Activated CD8-positive, alpha-beta memory T cell treated with anti-CD3 and anti-CD28 coated beads, Interleukin-2, amount 50 U/mL, for 4 hours (primary cell): ENCODE measurements around the gene TSGA10.
"Not testable (repeated sequence)": the region's sequence is repeated elsewhere in the genome, so short reads cannot be mapped to it uniquely, and the experiment has no call there.

ENCODE experiments used
- DNase-seq: peaks from one replicate; pipeline ENCODE4 v3.0.0-alpha.2; 2020

Gene TSGA10

DNA sequence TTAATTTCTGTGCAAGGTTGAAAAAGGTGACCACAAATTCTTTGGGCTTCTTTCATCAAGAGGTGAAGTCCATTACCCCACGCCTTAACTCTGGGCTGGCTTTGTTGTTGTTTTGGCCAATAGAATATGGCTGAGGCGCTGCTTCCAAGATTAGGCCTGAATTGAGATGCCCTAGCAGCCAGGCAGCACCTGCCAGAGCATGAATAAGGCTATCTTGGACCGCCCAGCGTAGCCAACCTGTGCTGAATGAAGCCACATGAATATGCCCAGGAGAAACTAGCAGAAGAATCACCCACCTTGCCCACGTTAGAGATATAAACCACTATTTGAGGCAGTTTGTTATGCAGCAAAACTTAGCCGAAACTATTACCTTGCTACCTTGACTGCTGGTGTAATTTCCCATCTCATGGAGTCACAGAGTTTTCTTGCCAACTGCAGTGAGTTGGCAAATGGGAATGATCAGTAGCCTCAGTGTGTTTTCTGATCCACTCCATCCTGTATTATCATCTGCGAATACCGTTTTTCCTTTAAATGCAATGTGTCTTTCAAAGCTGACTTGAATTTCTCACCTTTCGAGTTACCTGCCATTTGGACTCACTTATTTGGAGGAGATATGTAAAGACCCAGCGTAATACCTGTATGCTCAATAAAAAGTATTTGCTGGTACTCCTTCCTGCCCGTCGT lies 679 bp downstream of the TSGA10 start:
- DNase-seq: no peak

- no peak for DNase-seq
Observed at GRCh38 chr2:99152199-99152895, 2.4 kb downstream of the TSGA10 start.

DNA sequence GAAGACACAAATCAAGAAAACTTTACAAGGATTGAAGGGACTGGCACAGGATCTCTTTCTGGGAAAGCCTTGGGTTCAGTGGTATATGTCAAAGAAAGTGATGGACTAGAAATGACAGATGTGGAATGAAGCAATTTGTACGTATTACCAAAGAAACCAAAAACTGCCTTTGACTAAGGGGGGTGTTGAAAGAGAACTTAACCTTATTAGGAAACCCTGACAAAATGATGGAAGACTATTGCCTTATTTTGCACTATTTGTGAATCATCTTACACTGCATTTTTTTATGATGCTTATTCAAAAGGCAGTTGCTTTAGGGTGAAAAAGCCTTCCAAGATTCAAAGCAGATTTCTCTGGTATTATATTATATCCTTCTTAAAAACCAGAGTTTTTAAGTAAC lies 4.0 kb downstream of the TSGA10 start:
- DNase-seq: no peak

DNA sequence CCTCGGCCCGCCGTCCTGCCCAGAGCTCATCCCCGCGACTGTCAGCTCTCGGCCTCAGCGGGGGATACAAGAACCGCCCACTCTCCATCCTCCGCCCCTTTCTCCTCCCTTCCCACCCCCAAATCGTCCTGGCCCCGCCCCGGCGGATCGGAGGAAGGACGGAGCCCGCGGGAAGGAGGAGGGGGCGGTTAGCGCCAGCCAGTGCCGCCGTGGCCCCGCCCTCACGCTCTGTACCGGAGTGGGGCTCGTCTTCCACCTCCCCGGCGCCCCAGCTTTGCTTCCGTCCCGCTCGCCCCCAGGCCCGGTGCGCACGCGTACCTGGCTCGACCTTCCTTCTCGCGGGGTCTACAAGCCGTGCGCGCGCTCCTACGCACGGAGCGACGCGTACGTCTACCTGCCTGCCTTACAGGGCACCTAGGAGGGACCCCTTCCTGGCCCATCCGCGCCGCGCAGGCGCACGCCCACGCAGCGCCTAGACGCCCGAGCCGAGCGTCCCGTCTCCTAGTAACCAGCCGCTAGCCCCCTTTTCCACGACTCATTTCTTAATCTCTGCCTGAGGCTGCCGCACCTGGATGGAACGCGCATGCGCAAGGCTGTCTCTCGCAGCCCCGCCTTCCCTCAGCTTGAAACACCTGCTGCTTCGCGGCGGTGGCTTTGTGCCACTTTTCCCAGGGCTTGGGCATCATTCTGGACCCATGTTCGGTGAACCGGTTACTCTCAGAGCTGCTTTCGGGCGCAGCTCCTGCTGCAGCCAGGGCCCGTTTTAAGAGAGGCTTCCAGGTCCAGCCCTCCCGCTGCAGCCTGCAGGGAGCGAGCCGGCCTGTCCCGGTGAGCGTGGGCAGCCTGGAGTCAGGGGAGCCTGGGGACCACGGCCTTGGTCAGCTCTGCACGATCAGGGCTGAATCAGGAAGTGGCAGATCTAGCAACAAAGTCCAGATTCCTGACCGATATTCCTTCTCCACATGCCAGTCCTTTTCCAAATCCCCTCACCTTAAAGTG lies 13.3 kb downstream of the TSGA10 start, which contains the start of gene C2orf15:
Gene C2orf15, plus strand, starts transcription at position 598 of the 999 bp plus-strand sequence. CDS start 8,852 bp downstream, outside the sequence.
- DNase-seq: peak; percentile 98

DNA sequence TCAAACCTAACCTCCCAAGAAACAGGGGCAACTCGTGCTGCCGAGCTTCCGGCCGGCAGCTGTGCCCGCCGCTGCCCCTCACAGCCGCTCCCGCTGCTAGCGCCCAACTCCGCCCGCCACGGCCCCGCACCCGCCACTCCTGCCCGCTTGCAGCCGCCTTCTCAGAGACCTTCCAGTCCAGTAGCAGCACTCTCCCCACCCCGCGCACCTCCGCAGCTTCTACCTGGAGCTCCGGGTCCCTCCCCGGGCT lies 14.0 kb downstream of the TSGA10 start:
- no peak for DNase-seq

DNA sequence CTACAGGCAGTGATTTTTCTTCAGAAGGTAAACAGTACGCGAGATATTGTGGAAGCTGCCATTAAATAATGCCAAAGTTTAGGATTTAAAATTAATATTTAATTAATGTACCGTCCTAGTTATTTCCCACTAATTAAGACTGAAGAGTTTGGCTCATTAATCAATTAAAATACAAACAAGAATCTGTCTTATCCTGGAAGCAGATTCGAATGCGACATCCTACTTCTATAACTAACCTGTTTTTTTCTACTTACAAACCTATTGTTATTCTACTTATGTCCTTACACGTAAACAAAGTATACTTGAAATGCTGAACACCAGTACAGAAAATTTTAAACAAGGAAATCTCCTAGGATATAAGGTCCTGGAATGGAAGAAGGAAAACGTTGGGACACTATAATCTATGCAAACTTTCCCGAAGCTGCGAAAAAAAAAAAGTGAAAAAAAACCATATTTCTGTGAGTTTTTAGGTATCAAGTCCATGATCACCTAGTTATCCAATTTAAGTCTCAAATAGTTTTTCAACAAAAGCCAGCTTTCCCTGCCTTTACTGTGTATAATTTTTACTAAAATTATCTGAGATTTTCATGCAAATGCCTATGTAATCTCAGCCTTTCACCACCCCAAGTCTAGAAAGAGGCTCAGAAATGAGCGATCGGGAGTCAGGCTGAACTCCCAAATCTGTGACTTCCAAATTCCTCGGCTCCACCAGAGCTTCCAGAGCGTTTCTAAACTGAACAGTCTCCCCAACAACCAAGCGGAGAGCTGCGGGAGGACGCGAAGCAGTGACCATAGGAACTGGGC lies 14.5 kb downstream of the TSGA10 start:
- no peak for DNase-seq

- DNase-seq: no peak
Observed at GRCh38 chr2:99139003-99139402, 15.7 kb downstream of the TSGA10 start.

DNA sequence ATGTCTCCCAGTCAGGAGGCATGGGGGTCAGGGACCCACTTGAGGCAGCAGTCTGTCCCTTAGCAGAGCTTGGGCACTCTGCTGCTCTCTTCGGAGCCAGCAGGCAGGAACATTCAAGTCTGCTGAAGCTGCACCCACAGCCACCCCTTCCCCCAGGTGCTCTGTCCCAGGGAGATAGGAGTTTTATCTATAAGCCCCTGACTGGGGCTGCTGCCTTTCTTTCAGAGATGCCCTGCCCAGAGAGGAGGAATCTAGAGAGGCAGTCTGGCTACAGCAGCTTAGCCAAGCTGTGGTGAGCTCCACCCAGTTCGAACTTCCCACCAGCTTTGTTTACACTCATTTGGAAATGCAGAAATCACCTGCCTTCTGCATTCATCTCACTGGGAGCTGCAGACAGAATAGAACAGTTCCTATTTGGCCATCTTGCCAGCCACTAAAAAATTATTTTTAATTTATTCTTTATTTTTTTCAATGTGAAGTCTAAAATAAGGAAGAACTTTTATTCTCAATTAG lies 19.6 kb downstream of the TSGA10 start:
- DNase-seq: not testable (repeated sequence)

- DNase-seq: no peak
Observed at GRCh38 chr2:99127981-99128380, 26.8 kb downstream of the TSGA10 start.

- DNase-seq: no peak
Observed at GRCh38 chr2:99112617-99113016, 42.1 kb downstream of the TSGA10 start.

DNA sequence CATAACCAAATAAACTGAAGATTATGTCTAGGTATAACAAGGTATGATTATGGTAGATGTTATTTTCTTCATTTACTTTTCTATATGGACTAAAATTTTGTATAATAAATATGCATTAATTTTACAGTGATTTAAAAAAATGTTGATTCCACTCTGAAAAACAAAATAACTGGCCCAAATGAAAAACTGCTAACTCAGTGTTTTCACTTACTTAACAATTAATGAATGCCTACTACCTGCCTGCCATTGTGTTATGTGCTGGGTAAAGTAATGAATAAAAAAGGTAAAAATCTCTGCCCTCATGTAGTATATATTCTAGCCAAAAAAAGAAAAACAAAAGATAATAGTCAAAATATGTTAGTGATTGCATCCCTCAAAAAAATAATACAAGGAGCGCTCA lies 42.8 kb downstream of the TSGA10 start:
- DNase-seq: no peak

DNA sequence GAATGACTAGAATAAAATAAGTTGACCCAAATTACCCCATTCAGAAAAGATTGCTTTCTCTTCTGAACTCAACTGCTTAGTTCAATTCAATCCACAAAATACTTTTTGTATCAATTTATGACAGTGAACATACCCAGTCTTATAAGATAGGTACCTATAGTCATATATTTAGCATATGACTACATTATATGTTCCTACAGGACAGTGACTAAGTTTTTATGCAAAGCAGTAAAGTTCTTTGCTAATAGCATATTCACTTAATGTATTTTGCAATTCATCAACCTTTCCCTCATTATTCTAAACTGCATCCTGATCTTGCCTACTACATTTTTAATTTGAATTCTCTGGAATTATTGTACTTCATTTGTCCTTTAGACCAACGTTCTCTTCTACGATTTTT lies 43.5 kb downstream of the TSGA10 start:
- no peak for DNase-seq

DNA sequence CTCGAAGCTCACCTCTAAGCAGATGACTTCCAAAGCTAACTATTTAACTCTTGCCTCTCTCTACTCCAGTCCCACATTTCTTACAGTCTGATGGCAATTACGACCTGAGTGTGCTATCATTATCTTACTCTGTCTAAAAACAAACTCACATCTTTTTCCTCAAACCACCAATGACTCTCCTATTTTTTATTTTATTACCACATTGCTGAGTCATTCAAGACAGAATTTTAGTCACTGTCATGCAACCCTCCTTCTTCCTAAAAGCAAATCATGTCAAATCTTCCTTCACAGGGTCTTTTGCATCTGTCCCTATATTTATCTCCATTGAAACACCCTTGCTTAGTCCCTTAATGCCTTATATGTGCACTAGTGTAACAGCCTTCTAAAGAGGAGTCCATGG lies 47.8 kb downstream of the TSGA10 start:
- no peak for DNase-seq

- no peak for DNase-seq
Observed at GRCh38 chr2:99104006-99104405, 50.7 kb downstream of the TSGA10 start.

GRCh38 chr2:99101697-99102096 lies 53.0 kb downstream of the TSGA10 start:
- DNase-seq: no peak

DNA sequence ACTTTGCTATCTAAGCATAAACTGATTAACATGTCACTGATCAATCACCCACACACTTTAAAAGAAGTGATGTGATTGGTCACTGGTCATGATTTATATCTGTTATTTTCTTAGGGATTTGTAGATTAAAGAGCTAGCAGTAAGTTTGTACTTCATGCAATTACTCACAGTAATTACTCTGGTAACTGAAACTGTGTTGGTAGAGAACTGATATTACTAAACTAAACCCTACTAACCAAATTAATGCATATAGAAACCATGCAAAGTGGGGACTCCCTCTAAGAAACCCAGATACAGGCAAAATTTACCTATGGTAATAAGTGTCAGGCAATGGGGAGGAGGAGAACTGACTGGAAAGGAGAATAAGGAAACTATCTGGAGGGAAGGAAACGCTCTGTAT lies 58.0 kb downstream of the TSGA10 start:
- no peak for DNase-seq

DNA sequence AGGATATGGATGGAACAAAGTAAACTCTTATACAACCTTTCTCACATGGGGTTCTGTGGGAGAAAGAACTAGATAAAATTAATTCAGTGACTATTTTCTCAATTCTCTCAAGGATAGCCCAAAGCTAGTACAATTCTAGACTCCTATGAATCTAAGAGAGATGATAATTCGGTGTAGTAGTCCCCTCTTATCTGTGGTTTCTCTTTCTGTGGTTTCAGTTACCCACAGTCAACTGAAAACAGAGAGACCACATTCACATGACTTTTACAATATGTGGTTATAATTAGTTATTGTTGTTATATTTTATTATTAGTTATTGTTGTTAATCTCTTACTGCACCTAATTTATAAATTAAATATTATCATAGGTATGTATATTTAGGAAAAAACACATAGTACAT lies 66.7 kb downstream of the TSGA10 start:
- no peak for DNase-seq

GRCh38 chr2:99086385-99086784 lies 68.4 kb downstream of the TSGA10 start:
- DNase-seq: no peak

- no peak for DNase-seq
Observed at GRCh38 chr2:99085421-99085820, 69.3 kb downstream of the TSGA10 start.

- no peak for DNase-seq
Observed at GRCh38 chr2:99084256-99084655, 70.5 kb downstream of the TSGA10 start.

DNA sequence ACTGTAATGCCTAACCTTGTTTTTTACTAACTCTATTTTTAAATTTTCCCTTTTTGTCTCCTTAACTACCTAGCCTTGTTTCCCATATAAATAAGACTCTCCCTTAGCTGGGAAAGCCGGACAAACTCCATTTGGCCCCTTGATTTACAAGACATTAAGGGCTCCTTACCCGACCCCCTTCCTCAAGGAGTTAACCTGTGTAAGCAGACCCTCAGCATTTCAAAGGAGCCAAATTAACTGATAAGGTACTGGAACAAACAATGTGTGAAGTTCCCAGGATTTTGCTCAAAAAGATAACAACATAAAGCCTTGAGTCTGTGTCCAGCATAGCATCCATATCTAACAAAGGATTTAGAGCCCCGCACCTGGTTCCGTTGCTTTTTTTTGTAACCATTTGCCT lies 72.9 kb downstream of the TSGA10 start:
- no peak for DNase-seq

DNA sequence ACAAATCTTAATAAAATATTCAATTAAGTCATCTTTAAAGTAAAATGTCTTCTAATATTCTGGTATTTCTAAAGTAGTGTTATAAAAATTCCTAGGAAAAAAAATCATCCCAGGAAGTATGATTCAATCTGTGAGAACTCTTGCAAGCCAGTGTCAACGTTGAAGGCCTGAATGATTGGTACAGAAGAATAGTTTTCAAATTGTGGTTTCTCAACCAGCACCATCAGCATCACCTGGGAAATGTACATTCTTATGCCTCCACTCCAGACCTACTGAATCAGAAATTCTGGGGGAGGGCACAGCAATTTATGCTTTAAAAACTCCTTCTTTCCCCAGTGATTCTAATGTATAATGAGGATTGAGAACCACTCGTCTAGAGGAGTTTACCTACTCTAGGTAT lies 75.5 kb downstream of the TSGA10 start:
- no peak for DNase-seq

- DNase-seq: no peak
Observed at GRCh38 chr2:99072551-99072950, 82.2 kb downstream of the TSGA10 start.
